ENCODE data around the gene TARBP1.
A peak's percentile ranks its signal among the peaks of the same experiment; 100 is the strongest.
"Not testable (repeated sequence)": the region's sequence is repeated elsewhere in the genome, so short reads cannot be mapped to it uniquely, and the experiment has no call there.

The TARBP1 gene

DNA sequence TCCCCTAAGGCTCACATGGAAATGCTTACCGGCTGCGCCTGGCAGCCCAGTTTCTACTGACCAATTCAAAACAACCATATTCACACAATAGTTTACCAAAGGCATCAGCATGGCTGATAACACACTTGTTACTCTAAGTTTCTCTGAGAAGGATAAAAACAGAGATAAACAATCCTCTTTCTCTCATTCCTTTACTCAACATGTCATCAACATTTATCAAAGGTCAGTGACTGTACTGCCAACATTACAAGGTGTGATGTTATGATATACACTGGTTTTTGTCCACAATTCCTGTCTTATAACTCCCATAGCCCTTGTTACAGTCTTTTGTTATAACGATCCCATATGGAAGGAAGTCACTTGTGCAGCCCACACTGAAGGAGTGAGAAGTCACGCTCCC, 72.1 kb downstream of the TARBP1 start:
- DNase-seq (ENCODE audit: low read depth in 1 of 2, low spot score in 1 of 2): no peak
- no peak for TF ChIP-seq JUND (IDR thresholded peaks at IDR 0.05; ENCODE audit: low read depth)
- in situ Hi-C loops (cut with HindIII; ENCODE audit: low pct_unique_long_range_greater_than_20kb, low sequenced_read_pairs): no loop called here

GRCh38 chr1:234405676-234406075, 73.3 kb downstream of the TARBP1 start:
- no peak for TF ChIP-seq JUND (IDR thresholded peaks at IDR 0.05; ENCODE audit: low read depth)
- in situ Hi-C loops (cut with HindIII; ENCODE audit: low pct_unique_long_range_greater_than_20kb, low sequenced_read_pairs): no loop called here
- DNase-seq (ENCODE audit: low read depth in 1 of 2, low spot score in 1 of 2): no peak

DNA sequence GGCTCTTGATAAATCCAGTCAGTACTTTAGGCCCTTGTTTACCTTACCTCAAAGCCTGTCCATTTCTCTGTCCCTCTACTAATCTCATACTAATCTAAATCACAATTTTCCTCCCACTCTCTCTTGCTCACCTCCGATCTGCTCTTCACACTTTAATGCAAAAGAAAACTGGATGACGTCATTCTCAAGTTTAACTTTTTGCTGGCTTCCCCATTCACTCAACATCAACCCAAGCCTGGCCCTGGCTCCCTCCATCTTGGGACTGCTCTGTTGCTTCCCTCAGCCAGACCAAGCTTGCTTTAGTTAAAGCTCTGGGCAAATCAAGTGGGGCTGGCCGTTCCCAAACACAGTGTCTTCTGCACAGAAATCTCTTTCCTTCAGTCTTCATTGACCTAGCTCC, 76.0 kb downstream of the TARBP1 start:
- no peak for DNase-seq (ENCODE audit: low read depth in 1 of 2, low spot score in 1 of 2)
- no peak for TF ChIP-seq JUND (IDR thresholded peaks at IDR 0.05; ENCODE audit: low read depth)
- in situ Hi-C loops (cut with HindIII; ENCODE audit: low pct_unique_long_range_greater_than_20kb, low sequenced_read_pairs): no loop called here

DNA sequence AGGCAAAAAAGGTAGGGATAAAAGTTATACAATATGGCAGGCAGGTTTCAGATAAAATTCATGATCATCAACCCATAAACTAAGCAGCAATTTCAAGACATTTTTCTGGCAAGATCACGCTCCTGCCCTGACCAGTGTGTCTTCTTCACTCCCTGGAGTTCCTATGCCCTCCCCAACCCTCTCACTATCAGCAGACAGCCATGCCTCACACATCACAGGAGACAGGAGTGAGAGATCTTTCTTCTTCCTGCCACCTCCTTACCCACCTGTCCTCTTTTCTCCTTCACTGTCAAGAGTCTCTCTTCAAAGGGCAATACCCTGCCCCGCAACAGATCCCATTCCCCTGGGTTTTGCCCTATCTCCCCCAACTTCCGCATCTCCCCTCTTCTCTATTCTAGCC, 77.3 kb downstream of the TARBP1 start:
- no peak for DNase-seq (ENCODE audit: low read depth in 1 of 2, low spot score in 1 of 2)
- in situ Hi-C loops (cut with HindIII; ENCODE audit: low pct_unique_long_range_greater_than_20kb, low sequenced_read_pairs): no loop called here
- TF ChIP-seq JUND (IDR thresholded peaks at IDR 0.05; ENCODE audit: low read depth): no peak

GRCh38 chr1:234400773-234401172, 78.2 kb downstream of the TARBP1 start:
- in situ Hi-C loops (cut with HindIII; ENCODE audit: low pct_unique_long_range_greater_than_20kb, low sequenced_read_pairs): no loop called here
- TF ChIP-seq JUND (IDR thresholded peaks at IDR 0.05; ENCODE audit: low read depth): no peak

GRCh38 chr1:234399515-234399914, 79.5 kb downstream of the TARBP1 start:
- in situ Hi-C loops (cut with HindIII; ENCODE audit: low pct_unique_long_range_greater_than_20kb, low sequenced_read_pairs); DNase-seq (ENCODE audit: low read depth in 1 of 2, low spot score in 1 of 2): not testable (repeated sequence)

More at GRCh38 chr1:234400773-234401172, 78.2 kb downstream of the TARBP1 start:
- no peak for DNase-seq (ENCODE audit: low read depth in 1 of 2, low spot score in 1 of 2)

DNA sequence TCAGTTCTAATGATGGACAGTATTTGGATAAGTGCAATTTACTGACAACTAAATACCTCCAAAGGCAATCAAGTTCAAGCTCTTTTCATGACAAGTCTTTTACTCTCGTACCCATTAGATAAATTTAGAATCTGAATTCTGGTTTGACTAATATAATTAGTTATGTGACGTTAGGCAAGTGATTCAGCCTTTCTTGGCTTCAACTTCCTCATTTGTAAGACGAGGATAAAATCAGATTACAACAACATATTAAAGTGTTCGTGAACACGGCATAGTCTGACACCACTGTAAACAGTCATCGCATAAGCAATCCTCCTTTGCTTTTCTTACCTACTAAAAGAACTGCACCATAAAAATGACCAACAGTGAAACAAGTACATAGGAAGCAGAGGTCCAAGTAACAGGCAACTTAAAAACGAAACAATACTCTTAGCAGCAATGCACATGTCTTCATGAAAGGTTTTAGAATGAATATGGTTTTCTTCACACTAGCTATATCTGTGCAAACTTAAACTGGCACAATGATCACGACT, 80.1 kb downstream of the TARBP1 start:
- in situ Hi-C loops (cut with HindIII; ENCODE audit: low pct_unique_long_range_greater_than_20kb, low sequenced_read_pairs): no loop called here
- DNase-seq (ENCODE audit: low read depth in 1 of 2, low spot score in 1 of 2): no peak

GRCh38 chr1:234397732-234398131, 81.2 kb downstream of the TARBP1 start:
- TF ChIP-seq JUND (IDR thresholded peaks at IDR 0.05; ENCODE audit: low read depth): no peak
- no peak for DNase-seq (ENCODE audit: low read depth in 1 of 2, low spot score in 1 of 2)
- in situ Hi-C loops (cut with HindIII; ENCODE audit: low pct_unique_long_range_greater_than_20kb, low sequenced_read_pairs): no loop called here

More for the DNA sequence above, 80.1 kb downstream of the TARBP1 start:
- TF ChIP-seq JUND (IDR thresholded peaks at IDR 0.05; ENCODE audit: low read depth): no peak

DNA sequence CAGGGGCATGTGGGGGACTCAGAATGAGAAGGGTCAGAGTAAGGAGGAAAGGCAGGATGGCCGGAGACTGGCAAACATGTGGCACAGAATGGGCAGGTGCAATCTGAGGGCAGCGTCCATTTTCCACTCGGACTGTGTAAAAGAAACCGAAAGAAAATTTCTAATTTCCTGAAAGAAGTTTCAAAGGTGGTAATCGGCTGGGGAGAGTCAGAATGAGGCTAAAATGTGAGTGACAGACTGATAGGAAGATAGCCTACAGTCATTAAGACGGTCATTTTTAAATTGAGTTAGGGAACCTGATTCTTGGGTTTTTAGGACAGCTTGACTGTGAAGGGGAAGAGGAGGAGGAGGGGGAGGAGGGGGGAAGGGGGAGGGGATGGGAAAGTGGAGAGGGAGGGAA, 82.1 kb downstream of the TARBP1 start:
- in situ Hi-C loops (cut with HindIII; ENCODE audit: low pct_unique_long_range_greater_than_20kb, low sequenced_read_pairs): no loop called here
- no peak for TF ChIP-seq JUND (IDR thresholded peaks at IDR 0.05; ENCODE audit: low read depth)
- DNase-seq (ENCODE audit: low read depth in 1 of 2, low spot score in 1 of 2): no peak

DNA sequence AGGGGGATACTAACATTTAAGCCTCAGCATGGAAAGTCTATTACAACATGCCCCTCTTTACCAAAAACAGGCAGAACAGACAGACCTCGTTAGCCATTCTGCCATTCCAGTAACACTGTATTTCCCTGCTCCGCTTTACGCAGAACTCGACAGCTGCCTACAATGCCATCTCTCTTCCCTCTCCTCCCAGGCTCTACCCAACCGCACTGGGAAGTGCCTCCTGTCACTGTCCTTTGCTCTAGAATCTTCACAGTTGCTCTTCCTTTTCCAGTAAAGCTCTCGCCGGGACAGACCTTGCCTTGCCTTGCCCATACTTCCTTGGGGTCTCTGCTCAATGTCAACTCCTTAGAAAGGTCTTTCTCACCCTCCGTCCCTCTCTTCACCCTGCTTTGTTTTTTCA, 82.9 kb downstream of the TARBP1 start:
- in situ Hi-C loops (cut with HindIII; ENCODE audit: low pct_unique_long_range_greater_than_20kb, low sequenced_read_pairs): no loop called here
- no peak for DNase-seq (ENCODE audit: low read depth in 1 of 2, low spot score in 1 of 2)
- TF ChIP-seq JUND (IDR thresholded peaks at IDR 0.05; ENCODE audit: low read depth): no peak

- in situ Hi-C loops (cut with HindIII; ENCODE audit: low pct_unique_long_range_greater_than_20kb, low sequenced_read_pairs): no loop called here
- no peak for TF ChIP-seq JUND (IDR thresholded peaks at IDR 0.05; ENCODE audit: low read depth)
- DNase-seq (ENCODE audit: low read depth in 1 of 2, low spot score in 1 of 2): no peak
Observed at GRCh38 chr1:234395297-234395696, 83.7 kb downstream of the TARBP1 start.

- TF ChIP-seq JUND (IDR thresholded peaks at IDR 0.05; ENCODE audit: low read depth): no peak
- in situ Hi-C loops (cut with HindIII; ENCODE audit: low pct_unique_long_range_greater_than_20kb, low sequenced_read_pairs): no loop called here
- peak in 1 of 2 experiments; percentile 30 for DNase-seq (ENCODE audit: low read depth in 1 of 2, low spot score in 1 of 2)
Observed at GRCh38 chr1:234393190-234393589, 85.8 kb downstream of the TARBP1 start.

DNA sequence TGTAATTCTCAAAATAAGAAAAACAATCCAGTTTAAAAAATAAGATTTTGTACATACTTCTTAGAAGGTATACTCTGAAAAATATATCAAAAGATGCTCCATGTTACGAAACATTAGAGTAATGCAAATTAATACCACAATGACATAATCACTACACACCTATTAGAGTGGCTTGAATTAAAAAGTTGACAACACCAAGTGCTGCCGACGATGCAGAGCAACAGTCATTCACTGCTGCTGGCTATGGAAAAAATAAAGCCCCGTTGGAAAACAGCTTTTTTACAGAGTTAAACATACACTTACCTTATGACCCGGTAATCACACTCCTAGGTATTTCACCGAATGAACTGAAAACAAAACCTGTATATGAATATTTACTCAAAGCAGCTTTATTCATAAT, 90.9 kb downstream of the TARBP1 start:
- in situ Hi-C loops (cut with HindIII; ENCODE audit: low pct_unique_long_range_greater_than_20kb, low sequenced_read_pairs): no loop called here
- no peak for DNase-seq (ENCODE audit: low read depth in 1 of 2, low spot score in 1 of 2)

GRCh38 chr1:234386122-234386521, 92.9 kb downstream of the TARBP1 start:
- TF ChIP-seq JUND (IDR thresholded peaks at IDR 0.05; ENCODE audit: low read depth): no peak
- no peak for DNase-seq (ENCODE audit: low read depth in 1 of 2, low spot score in 1 of 2)

More for the DNA sequence above, 90.9 kb downstream of the TARBP1 start:
- TF ChIP-seq JUND (IDR thresholded peaks at IDR 0.05; ENCODE audit: low read depth): no peak

More at GRCh38 chr1:234386122-234386521, 92.9 kb downstream of the TARBP1 start:
- in situ Hi-C loops (cut with HindIII; ENCODE audit: low pct_unique_long_range_greater_than_20kb, low sequenced_read_pairs): no loop called here

All from T47D (cell line).